Measurements from ENCODE around the gene GTF3C2. TPM values are rescaled to one million over a fixed set of nuclear protein-coding genes. Genes with fewer than 3 reads are reported as not detected.

Gene GTF3C2
- total and polyA plus RNA-seq, 9 of the 15 experiments (the other 6 are each of a cell fraction or from before 2014, with no cell fraction given), result 35.5 to 96.8 (median 53.0) TPM

DNA sequence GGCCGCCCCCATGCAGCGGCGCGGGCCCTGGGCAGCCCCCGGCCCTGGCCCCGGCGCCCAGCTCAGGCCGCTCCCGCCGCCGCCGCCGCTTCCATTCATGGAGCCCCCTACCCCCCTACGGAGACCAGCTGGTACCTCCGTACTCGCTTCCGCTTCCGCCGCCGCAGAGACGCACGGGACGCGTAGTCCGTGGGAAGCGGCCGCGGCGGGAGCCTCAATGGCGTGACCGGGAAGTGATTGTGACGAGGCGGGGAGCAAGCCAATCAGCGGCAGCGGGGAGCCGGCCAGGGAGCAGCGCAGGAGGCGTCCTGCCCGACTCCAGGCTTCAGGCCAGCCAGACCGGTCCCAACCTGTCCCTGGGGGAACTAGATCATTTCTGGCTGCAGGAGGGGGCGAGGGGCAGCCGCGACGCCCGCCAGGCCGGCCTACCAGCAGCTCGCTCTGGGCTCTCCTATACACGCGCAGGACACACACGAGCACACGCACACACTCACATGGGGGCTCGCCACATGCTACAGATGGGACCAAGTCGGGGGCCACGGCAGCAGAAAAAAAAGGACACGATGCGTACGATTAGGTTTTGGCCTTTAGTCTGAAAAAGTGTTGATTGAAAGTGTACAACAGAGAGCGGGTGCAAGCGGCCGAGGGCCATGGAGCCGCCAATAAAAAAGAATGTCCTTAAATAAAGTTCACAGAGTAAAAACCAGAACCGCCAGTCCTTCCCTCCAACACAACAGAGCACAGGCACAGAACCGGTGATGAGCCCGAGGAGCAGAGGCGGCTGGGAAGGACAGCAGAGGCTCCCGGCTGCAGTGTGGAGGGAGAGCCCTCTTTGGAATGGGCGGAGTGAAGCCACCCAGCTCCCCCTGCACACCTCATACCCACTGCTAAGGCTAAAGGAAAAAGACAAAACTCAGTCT, 24.3 kb upstream of the GTF3C2 start, which contains the start of gene ZNF513 (continued):
- TF ChIP-seq, protein P1, sequence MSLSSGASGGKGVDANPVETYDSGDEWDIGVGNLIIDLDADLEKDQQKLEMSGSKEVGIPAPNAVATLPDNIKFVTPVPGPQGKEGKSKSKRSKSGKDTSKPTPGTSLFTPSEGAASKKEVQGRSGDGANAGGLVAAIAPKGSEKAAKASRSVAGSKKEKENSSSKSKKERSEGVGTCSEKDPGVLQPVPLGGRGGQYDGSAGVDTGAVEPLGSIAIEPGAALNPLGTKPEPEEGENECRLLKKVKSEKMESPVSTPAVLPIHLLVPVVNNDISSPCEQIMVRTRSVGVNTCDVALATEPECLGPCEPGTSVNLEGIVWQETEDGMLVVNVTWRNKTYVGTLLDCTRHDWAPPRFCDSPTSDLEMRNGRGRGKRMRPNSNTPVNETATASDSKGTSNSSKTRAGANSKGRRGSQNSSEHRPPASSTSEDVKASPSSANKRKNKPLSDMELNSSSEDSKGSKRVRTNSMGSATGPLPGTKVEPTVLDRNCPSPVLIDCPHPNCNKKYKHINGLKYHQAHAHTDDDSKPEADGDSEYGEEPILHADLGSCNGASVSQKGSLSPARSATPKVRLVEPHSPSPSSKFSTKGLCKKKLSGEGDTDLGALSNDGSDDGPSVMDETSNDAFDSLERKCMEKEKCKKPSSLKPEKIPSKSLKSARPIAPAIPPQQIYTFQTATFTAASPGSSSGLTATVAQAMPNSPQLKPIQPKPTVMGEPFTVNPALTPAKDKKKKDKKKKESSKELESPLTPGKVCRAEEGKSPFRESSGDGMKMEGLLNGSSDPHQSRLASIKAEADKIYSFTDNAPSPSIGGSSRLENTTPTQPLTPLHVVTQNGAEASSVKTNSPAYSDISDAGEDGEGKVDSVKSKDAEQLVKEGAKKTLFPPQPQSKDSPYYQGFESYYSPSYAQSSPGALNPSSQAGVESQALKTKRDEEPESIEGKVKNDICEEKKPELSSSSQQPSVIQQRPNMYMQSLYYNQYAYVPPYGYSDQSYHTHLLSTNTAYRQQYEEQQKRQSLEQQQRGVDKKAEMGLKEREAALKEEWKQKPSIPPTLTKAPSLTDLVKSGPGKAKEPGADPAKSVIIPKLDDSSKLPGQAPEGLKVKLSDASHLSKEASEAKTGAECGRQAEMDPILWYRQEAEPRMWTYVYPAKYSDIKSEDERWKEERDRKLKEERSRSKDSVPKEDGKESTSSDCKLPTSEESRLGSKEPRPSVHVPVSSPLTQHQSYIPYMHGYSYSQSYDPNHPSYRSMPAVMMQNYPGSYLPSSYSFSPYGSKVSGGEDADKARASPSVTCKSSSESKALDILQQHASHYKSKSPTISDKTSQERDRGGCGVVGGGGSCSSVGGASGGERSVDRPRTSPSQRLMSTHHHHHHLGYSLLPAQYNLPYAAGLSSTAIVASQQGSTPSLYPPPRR (CRISPR knock-in tag; IDR thresholded peaks at IDR 0.05; ENCODE audit: borderline replicate concordance), result no peak
- no peak for TF ChIP-seq EHMT2 (IDR thresholded peaks at IDR 0.05)
- TF ChIP-seq HMG20A (CRISPR knock-in tag; conservative IDR thresholded peaks at IDR 0.05), result no peak
- TF ChIP-seq, protein P2, sequence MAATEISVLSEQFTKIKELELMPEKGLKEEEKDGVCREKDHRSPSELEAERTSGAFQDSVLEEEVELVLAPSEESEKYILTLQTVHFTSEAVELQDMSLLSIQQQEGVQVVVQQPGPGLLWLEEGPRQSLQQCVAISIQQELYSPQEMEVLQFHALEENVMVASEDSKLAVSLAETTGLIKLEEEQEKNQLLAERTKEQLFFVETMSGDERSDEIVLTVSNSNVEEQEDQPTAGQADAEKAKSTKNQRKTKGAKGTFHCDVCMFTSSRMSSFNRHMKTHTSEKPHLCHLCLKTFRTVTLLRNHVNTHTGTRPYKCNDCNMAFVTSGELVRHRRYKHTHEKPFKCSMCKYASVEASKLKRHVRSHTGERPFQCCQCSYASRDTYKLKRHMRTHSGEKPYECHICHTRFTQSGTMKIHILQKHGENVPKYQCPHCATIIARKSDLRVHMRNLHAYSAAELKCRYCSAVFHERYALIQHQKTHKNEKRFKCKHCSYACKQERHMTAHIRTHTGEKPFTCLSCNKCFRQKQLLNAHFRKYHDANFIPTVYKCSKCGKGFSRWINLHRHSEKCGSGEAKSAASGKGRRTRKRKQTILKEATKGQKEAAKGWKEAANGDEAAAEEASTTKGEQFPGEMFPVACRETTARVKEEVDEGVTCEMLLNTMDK (IDR thresholded peaks at IDR 0.05; ENCODE audit: borderline replicate concordance, insufficient read depth, low read depth, low read length, poor library complexity, severe bottlenecking), result no peak
- no peak for TF ChIP-seq PRMT5 (CRISPR knock-in tag; IDR thresholded peaks at IDR 0.05)
- TF ChIP-seq, protein P3, sequence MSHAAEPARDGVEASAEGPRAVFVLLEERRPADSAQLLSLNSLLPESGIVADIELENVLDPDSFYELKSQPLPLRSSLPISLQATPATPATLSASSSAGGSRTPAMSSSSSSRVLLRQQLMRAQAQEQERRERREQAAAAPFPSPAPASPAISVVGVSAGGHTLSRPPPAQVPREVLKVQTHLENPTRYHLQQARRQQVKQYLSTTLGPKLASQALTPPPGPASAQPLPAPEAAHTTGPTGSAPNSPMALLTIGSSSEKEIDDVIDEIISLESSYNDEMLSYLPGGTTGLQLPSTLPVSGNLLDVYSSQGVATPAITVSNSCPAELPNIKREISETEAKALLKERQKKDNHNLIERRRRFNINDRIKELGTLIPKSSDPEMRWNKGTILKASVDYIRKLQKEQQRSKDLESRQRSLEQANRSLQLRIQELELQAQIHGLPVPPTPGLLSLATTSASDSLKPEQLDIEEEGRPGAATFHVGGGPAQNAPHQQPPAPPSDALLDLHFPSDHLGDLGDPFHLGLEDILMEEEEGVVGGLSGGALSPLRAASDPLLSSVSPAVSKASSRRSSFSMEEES (CRISPR knock-in tag; IDR thresholded peaks at IDR 0.05), result no peak
- TF ChIP-seq RCOR1 (IDR thresholded peaks at IDR 0.05; ENCODE audit: borderline replicate concordance in 1 of 2, low read depth in 2 of 2, low read length in 2 of 2), result no peak
- no peak for TF ChIP-seq ETV6 (IDR thresholded peaks at IDR 0.05; ENCODE audit: borderline replicate concordance in 1 of 2, low read depth in 2 of 2, low read length in 1 of 2)
- no peak for TF ChIP-seq ETV6 (CRISPR knock-in tag; IDR thresholded peaks at IDR 0.05; ENCODE audit: borderline replicate concordance)
- TF ChIP-seq ZNF699 (CRISPR knock-in tag; IDR thresholded peaks at IDR 0.05; ENCODE audit: insufficient replicate concordance), result no peak
- TF ChIP-seq, protein P4, sequence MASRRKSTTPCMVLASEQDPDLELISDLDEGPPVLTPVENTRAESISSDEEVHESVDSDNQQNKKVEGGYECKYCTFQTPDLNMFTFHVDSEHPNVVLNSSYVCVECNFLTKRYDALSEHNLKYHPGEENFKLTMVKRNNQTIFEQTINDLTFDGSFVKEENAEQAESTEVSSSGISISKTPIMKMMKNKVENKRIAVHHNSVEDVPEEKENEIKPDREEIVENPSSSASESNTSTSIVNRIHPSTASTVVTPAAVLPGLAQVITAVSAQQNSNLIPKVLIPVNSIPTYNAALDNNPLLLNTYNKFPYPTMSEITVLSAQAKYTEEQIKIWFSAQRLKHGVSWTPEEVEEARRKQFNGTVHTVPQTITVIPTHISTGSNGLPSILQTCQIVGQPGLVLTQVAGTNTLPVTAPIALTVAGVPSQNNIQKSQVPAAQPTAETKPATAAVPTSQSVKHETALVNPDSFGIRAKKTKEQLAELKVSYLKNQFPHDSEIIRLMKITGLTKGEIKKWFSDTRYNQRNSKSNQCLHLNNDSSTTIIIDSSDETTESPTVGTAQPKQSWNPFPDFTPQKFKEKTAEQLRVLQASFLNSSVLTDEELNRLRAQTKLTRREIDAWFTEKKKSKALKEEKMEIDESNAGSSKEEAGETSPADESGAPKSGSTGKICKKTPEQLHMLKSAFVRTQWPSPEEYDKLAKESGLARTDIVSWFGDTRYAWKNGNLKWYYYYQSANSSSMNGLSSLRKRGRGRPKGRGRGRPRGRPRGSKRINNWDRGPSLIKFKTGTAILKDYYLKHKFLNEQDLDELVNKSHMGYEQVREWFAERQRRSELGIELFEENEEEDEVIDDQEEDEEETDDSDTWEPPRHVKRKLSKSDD (conservative IDR thresholded peaks at IDR 0.05; ENCODE audit: low read length), result no peak
- TF ChIP-seq NCOA6 (IDR thresholded peaks at IDR 0.05), result no peak
- TF ChIP-seq DDX20 (tag; IDR thresholded peaks at IDR 0.05; ENCODE audit: low read depth), result no peak
- no peak for TF ChIP-seq RBM15 (IDR thresholded peaks at IDR 0.05; ENCODE audit: insufficient read depth, low read length)
